Hippocampal formation (tissue), 2 donors: ENCODE results near the gene NUDT4.
"Not testable (repeated sequence)": the region's sequence is repeated elsewhere in the genome, so short reads cannot be mapped to it uniquely, and the experiment has no call there.

ENCODE experiments used
- DNase-seq, 2 donors: peaks; one replicate each; lab custom pipeline; 2025; lab: John Stamatoyannopoulos, UW

NUDT4 gene

GRCh38 chr12:93366422-93366821, 11.3 kb upstream of the NUDT4 start:
- no peak for DNase-seq

DNA sequence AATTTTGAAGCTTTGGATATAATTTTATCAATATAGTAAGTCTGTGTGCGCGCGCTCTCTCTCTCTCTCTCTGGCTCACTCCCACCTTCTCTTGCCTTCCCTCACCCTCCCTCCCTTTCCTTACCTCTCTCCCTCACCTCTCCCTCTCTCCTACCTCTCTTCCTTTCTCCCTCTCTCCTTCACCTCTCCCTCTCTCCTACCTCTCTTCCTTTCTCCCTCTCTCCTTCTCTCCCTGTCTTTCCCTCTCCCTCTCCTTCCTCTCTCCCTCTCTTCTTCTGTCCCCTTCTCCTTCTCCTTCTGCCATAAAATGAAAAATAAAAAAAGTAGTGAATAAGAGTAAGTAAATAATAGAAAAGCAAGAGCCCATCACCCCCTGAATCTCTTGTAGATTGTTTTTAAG, 9.0 kb upstream of the NUDT4 start:
- no peak for DNase-seq

DNA sequence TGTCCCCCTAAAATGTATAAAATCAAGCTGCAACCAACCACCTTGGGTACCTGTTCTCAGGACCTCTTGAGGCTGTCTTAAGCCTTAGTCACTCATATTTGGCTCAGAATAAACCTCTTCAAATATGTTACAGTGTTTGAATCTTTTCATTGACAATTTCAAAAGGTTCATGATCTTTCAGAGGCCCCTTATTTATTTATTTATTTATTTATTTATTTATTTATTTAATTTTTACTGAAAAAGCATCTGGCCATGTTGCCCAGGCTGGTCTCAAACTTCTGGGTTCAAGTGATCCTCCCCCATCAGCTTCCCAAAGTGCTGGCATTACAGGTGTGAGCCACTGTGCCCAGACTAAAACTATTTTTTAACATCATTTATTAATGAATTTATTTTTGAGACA, 8.2 kb upstream of the NUDT4 start:
- DNase-seq, result no peak

GRCh38 chr12:93370947-93371346, 6.8 kb upstream of the NUDT4 start:
- no peak for DNase-seq

GRCh38 chr12:93373961-93374656, 3.6 kb upstream of the NUDT4 start:
- no peak for DNase-seq

- DNase-seq, result no peak
Measured at GRCh38 chr12:93375906-93376305, 1.8 kb upstream of the NUDT4 start.

DNA sequence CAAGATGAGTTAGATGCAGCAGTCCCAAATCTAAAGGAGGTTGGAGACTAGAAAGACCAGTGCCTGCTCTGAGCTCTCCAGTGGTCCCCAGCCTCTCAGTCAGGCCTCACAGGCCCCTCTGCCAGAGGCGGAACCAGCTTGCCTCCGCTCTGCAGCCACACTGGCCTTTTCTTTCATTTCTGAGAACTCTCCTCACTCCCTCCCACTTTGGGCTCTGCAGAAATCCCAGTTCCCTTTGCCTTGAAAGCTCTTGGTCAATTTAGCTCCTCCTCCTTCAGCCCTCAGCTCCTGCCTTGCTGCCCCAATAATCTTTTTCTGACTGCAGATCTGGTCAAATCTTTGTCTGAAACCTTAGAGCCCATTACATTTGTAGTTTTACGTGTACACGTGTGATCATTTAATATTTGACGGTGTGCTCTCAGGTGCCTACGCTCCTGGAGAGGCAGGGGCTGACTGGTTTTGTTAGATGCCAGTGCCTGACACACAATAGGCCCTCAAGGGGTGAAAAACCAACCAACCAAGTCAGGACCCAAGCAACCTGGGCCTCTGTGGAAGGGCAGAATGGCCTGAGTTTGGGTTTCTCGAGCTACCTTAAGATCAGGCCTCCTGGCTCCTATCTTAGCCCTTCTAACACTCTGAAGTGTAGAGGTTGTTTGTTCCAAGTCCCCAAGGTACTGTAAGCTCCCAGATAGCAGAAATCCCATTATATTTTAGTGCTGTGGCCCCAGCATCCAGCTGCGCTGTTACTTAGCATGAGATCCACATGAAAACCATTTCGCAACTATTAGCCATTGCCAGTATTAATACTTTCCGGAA, 1.1 kb upstream of the NUDT4 start:
- peak; percentile 37 to 38 for DNase-seq

GRCh38 chr12:93378196-93378997, 672 bp downstream of the NUDT4 start:
- peak; percentile 16 to 70 for DNase-seq

- peak in 1 of 2 donors; percentile 70 for DNase-seq
Measured at GRCh38 chr12:93378998-93379325, 1.2 kb downstream of the NUDT4 start.

DNA sequence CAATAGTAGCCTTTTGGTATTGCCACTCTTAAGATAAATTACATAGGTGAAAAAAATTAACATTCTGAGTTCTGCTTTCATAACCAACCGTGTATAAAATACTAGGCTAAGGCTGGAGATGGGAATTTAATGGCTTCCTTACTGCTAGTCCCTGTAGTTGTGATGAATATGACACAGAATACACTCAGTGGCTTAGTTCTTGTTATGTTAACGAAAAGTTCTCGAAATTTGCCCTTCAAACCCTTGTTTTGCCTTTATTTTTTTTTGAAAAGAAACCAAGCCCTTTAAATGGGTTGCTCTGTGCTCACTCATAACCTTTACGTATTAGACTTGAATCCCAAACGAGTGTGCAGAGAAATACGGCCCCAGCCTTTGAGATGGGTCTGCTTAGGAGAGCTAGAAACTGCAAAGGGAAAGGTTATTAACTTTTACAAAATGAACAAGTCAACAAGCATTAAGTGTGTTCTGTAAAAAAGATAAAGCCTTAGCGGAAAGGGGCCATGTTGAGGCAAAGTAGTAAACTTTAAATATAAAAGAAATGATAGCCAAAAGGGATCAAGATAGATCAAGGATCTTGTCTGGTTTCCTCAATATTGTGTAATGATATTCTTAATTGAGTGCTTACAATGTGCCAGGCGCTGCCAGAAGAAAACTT, 1.7 kb downstream of the NUDT4 start:
- DNase-seq, result no peak

DNA sequence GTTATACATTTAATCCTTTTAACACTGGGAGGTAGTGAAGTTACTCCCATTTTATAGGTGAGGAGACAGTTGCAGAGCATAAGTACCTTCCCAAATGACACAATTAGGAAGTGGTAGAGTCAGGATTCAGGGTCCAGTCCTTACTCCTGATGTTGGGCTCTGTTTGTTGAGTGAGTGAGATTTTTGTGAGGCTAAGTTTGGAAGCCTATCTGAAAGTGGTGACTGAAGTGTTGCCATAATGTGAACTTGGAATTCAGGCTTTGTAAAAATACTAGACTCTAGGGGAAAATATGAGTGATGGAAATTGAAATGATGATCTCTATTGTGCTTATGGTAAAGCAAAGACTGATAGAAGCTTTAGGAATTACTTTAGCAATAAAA, 2.2 kb downstream of the NUDT4 start:
- DNase-seq, result no peak

- DNase-seq, result no peak
Measured at GRCh38 chr12:93380480-93381121, 2.9 kb downstream of the NUDT4 start.

DNA sequence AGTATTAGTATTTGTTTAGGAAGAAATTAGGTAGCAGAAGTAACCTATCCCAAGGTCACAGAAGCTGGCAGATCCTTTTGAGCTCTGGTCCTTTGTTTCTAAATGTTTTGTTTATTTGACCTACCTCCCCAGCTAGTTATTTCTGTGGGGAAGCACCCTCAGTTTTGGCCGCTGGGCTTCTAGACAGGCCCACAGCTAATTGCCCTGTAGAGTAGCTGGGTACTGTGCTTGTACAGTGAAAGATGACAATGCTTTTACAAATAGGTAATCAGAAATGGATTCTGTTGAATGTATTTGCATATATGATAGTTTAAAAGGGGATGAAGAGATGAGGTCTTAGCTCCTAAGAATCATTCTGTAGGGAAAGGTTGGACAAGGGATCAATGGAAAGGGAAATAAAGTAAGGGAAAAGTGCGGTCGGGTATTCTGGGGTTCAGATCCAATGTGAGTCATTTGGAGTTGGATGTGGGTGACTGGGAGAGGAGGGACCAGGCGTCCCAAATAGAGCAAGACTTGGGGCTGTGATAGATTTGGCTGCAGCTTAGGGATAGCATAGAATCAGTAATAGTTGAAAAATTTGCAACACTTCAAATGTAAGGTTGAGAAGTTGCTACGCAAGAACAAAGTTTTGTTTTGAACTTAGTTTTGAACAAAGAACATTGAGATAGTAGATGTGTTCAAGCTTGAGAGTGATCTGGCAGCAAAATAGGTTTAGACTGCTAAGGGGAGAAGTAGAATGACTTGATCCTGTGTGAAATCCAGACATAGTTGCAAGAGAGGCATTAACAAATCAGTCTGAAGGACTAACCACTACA, 3.6 kb downstream of the NUDT4 start:
- no peak for DNase-seq

DNA sequence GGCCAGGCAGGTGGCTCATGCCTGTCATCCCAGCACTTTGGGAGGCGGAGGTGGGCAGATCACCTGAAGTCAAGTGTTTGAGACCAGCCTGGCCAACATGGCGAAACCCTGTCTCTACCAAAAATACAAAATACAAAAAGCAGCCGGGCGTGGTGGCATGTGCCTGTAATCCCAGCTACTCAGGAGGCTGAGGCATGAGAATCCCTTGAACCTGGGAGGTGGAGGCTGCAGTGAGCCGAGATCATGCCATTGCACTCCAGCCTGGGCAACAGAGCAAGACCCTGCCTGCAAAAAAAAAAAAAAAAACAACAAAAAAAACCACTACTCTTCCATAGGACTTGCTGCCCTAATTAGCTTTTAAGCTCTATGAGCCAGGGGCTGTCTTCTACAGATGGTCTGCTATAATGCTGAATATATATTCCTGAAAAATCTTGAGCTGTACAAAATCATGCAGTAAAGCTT, 4.3 kb downstream of the NUDT4 start:
- DNase-seq, result not testable (repeated sequence)

DNA sequence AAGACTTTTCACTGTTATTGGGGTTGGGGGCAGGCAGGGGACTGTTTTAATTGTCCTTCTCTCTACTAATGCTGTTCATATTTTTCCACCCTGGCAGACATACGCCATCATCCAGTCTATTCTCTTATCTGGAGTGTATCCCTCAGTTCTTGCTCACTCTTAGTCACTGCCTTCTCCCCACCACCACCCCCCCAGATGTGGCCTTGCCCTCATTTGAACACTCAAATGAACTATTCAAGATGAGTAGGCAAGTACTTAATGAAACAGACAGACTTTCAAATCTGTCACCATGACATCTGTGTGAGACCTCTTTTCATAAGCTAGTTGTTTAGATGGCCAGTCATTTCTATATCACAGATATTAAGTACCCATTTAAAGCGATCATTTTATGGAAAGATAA, 10.1 kb downstream of the NUDT4 start:
- DNase-seq, result no peak

DNA sequence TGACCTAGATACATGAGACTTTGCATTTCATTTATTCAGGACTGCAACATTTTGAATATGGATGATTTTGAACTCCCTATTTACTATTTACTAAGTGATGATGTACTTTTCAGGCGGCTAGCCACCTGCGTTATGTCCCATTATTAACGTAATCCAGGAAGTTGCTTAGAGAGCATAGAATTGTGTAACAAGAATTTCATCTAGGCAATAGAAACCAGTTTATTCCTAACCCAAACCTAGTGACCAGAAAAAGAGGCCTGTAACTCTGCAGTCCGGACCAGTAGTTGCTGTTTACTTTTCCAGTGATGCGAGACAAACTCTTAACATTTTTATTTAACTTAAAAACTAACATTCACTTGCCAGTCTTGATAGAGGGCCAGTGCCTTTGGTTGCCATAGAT, 12.3 kb downstream of the NUDT4 start:
- no peak for DNase-seq

DNA sequence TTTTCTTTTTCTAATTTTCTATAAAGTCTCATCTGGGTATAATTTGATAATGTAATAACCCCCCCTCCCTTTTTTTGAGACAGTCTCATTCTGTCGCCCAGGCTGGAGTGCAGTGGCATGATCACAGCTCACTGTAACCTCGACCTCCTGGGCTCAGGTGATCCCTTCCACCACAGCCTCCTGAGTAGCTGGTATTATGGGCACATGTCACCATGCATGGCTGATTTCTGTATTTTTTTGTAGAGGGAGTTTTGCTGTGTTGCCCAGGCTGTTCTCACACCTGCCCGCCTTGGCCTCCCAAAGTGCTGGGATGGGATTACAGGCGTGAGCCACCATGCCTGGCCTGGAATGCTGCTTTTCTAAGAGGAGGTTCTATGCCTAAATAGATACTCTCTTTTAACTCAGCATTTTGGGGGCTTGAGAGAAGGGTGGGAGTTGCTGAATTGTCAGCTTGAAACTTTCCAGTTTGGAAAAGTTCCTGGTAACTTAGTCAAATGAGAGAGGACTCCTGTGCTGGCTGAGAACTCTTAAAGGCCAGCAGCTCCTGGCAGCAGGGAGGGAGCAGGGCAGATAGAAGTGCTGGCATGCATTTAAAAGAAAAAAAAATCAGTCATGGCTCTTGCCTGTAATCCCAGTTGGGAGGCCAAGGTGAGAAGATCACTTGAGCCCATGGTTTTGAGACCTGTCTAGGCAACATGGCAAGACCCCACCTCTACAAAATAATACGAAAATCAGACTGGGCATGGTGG, 13.0 kb downstream of the NUDT4 start:
- DNase-seq, result no peak

DNA sequence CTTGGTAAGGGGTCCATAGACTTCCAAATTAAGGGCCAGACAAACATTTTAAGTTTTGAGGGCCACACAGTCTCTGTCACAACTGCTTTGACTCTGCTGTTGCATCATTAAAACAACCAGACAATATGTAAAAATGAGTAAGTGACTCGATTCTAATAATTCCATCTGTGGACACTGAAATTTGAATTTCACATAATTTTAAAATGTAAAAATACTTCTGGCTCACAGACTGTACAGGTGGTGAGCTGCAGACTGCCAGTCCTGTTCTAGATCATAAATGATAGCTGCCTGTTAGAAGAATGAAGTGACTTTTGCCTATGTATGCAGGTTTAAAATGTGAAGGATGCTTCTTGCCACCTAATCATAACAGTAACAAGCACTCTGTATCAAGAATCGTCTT, 15.7 kb downstream of the NUDT4 start:
- DNase-seq, result no peak

GRCh38 chr12:93397412-93397811, 19.7 kb downstream of the NUDT4 start:
- DNase-seq, result no peak
